Measurements from ENCODE around the gene ERVH48-1.
"Not testable (repeated sequence)": the region's sequence is repeated elsewhere in the genome, so short reads cannot be mapped to it uniquely, and the experiment has no call there.

The ERVH48-1 gene

GRCh38 chr21:42925114-42925926 lies at the start of gene ERVH48-1:
Gene ERVH48-1 (minus strand): TSS chr21:42925630. CDS start chr21:42919006, 6,624 bp downstream.
- no peak for DNase-seq

GRCh38 chr21:42973991-42974831 lies 48.8 kb upstream of the ERVH48-1 start, which contains the start of gene PKNOX1:
Gene PKNOX1 (plus strand): TSS chr21:42974562. CDS start chr21:43004382, 29,820 bp downstream.
- peak; percentile 99 for DNase-seq

- no peak for DNase-seq
Measured at GRCh38 chr21:42973309-42973990, 48.0 kb upstream of the ERVH48-1 start.

- no peak for DNase-seq
Measured at GRCh38 chr21:42971897-42972275, 46.5 kb upstream of the ERVH48-1 start.

- no peak for DNase-seq
Measured at GRCh38 chr21:42970946-42971653, 45.7 kb upstream of the ERVH48-1 start.

GRCh38 chr21:42969193-42969600 lies 43.8 kb upstream of the ERVH48-1 start:
- DNase-seq, result no peak

- not testable (repeated sequence) for DNase-seq
Measured at GRCh38 chr21:42967616-42968015, 42.2 kb upstream of the ERVH48-1 start.

GRCh38 chr21:42965211-42965560 lies 39.8 kb upstream of the ERVH48-1 start:
- DNase-seq, result no peak

- DNase-seq, result no peak
Measured at GRCh38 chr21:42964546-42965210, 39.2 kb upstream of the ERVH48-1 start.

- DNase-seq, result no peak
Measured at GRCh38 chr21:42964086-42964485, 38.7 kb upstream of the ERVH48-1 start.

GRCh38 chr21:42962380-42963007 lies 37.1 kb upstream of the ERVH48-1 start:
- DNase-seq, result no peak

GRCh38 chr21:42959728-42960127 lies 34.3 kb upstream of the ERVH48-1 start:
- DNase-seq, result no peak

- DNase-seq, result not testable (repeated sequence)
Measured at GRCh38 chr21:42958122-42958521, 32.7 kb upstream of the ERVH48-1 start.

- DNase-seq, result no peak
Measured at GRCh38 chr21:42956824-42957630, 31.6 kb upstream of the ERVH48-1 start.

GRCh38 chr21:42951193-42951592 lies 25.8 kb upstream of the ERVH48-1 start:
- DNase-seq, result not testable (repeated sequence)

GRCh38 chr21:42949094-42949755 lies 23.8 kb upstream of the ERVH48-1 start:
- DNase-seq, result peak; percentile 22

- DNase-seq, result no peak
Measured at GRCh38 chr21:42942244-42942643, 16.8 kb upstream of the ERVH48-1 start.

- DNase-seq, result no peak
Measured at GRCh38 chr21:42941696-42942085, 16.3 kb upstream of the ERVH48-1 start.

GRCh38 chr21:42939582-42940413 lies 14.4 kb upstream of the ERVH48-1 start:
- no peak for DNase-seq

Data from CD4-positive, alpha-beta T cell treated with Interleukin-21 for 1 hour (primary cell).